Hematopoietic multipotent progenitor cell (in vitro differentiated cells): ENCODE results near the gene ZBP1. TPM values are rescaled to one million over a fixed set of nuclear protein-coding genes. Genes with fewer than 3 reads are reported as not detected.
"Not testable (repeated sequence)": the region's sequence is repeated elsewhere in the genome, so short reads cannot be mapped to it uniquely, and the experiment has no call there.

Source experiments
- DNase-seq, 3 donors: peaks; one replicate each; pipeline ENCODE4 v3.0.0-alpha.2; 2011 to 2015; ENCODE audit warnings: low read depth in 2 of 3, low spot score in 2 of 3
- total RNA-seq: library from RNA; depleted of rRNA; stranded (reverse); fragments of >200 nt; gene quantifications from one replicate; pipeline ENCODE4 v1.2.3, GENCODE V29; 2012

Gene ZBP1
- total RNA-seq, 1 donor = 0.54 TPM

- no peak for DNase-seq
Observed at GRCh38 chr20:57647933-57648785, 27.9 kb upstream of the ZBP1 start.

GRCh38 chr20:57647006-57647932 is 27.0 kb upstream of the ZBP1 start:
- DNase-seq = no peak

- no peak for DNase-seq
Observed at GRCh38 chr20:57638895-57639236, 18.6 kb upstream of the ZBP1 start.

- DNase-seq = no peak
Observed at GRCh38 chr20:57638173-57638894, 18.1 kb upstream of the ZBP1 start.

GRCh38 chr20:57633945-57634491 is 13.8 kb upstream of the ZBP1 start:
- no peak for DNase-seq

GRCh38 chr20:57632286-57632685 is 12.1 kb upstream of the ZBP1 start:
- DNase-seq = no peak

GRCh38 chr20:57630061-57630460 is 9.8 kb upstream of the ZBP1 start:
- DNase-seq = peak in 2 of 3 donors; percentile 43 to 65

- not testable (repeated sequence) for DNase-seq
Observed at GRCh38 chr20:57629491-57629901, 9.3 kb upstream of the ZBP1 start.

- DNase-seq = not testable (repeated sequence)
Observed at GRCh38 chr20:57628962-57629308, 8.7 kb upstream of the ZBP1 start.

- peak in 2 of 3 donors; percentile 84 to 93 for DNase-seq
Observed at GRCh38 chr20:57628047-57628961, 8.1 kb upstream of the ZBP1 start.

- DNase-seq = no peak
Observed at GRCh38 chr20:57627339-57627738, 7.1 kb upstream of the ZBP1 start.

- no peak for DNase-seq
Observed at GRCh38 chr20:57625978-57626377, 5.8 kb upstream of the ZBP1 start.

- DNase-seq = no peak
Observed at GRCh38 chr20:57625181-57625958, 5.1 kb upstream of the ZBP1 start.

- no peak for DNase-seq
Observed at GRCh38 chr20:57624124-57624523, 3.9 kb upstream of the ZBP1 start.

- peak in 2 of 3 donors; percentile 56 to 64 for DNase-seq
Observed at GRCh38 chr20:57622579-57623381, 2.6 kb upstream of the ZBP1 start.

GRCh38 chr20:57622201-57622570 is 2.0 kb upstream of the ZBP1 start:
- no peak for DNase-seq

GRCh38 chr20:57621421-57622200 is 1.4 kb upstream of the ZBP1 start:
- no peak for DNase-seq
